Small intestine (tissue), 7 donors: ENCODE measurements around the gene CELF2. TPM values are rescaled to one million over a fixed set of nuclear protein-coding genes. Genes with fewer than 3 reads are reported as not detected.

ENCODE experiments used
- DNase-seq, 2 donors: peaks; one replicate each; pipeline versions ENCODE4 v3.0.0 to v3.0.0-alpha.2; 2013
- FAIRE-seq: peaks from 2 replicates; lab custom pipeline; 2012; peaks lifted over from hg19 to GRCh38; lab: Jason Lieb, UNC
- H3K27ac ChIP-seq, 3 donors: one replicate each; pipeline ENCODE4 v1.5.1; 2013; ENCODE audit warnings: low read length in 2 of 3, mild to moderate bottlenecking in 2 of 3, control low read depth in 1 of 3, inconsistent platforms in 1 of 3, low read depth in 1 of 3, moderate library complexity in 1 of 3
- H3K27me3 ChIP-seq, 3 donors: one replicate each; pipeline ENCODE4 v1.6.1; 2013; ENCODE audit warnings: low read length in 3 of 3, inconsistent platforms in 1 of 3; ENCODE audit not compliant: control insufficient read depth in 3 of 3, insufficient read depth in 3 of 3
- H3K36me3 ChIP-seq, 3 donors: one replicate each; pipeline ENCODE4 v1.6.1; 2013; ENCODE audit warnings: low read length in 3 of 3, inconsistent platforms in 1 of 3, low read depth in 1 of 3, mild to moderate bottlenecking in 1 of 3, moderate library complexity in 1 of 3; ENCODE audit not compliant: control insufficient read depth in 3 of 3, insufficient read depth in 2 of 3
- H3K4me1 ChIP-seq, 3 donors: one replicate each; pipeline ENCODE4 v1.6.1; 2013; ENCODE audit warnings: low read length in 2 of 3, inconsistent platforms in 1 of 3, low read depth in 1 of 3, mild to moderate bottlenecking in 1 of 3, moderate library complexity in 1 of 3; ENCODE audit not compliant: control insufficient read depth in 3 of 3, insufficient read depth in 2 of 3
- H3K4me3 ChIP-seq, 3 donors: one replicate each; pipeline ENCODE4 v1.5.1; 2013; ENCODE audit warnings: low read length in 3 of 3, control low read depth in 1 of 3, inconsistent platforms in 1 of 3, low read depth in 1 of 3, mild to moderate bottlenecking in 1 of 3, moderate library complexity in 1 of 3
- H3K9me3 ChIP-seq, 2 donors: one replicate each; pipeline ENCODE4 v1.6.1; 2013; ENCODE audit warnings: low read depth in 1 of 2, low read length in 1 of 2; ENCODE audit not compliant: control insufficient read depth in 2 of 2, insufficient read depth in 1 of 2
- WGBS, 3 donors: extraction: QIAGEN DNeasy Blood & Tissue Kit; methylation state at CpG; one replicate each; pipeline ENCODE4 v1.1.7; 2013; 5-methylcytosine and 5-hydroxymethylcytosine counted together
- polyA plus RNA-seq, 4 donors: library from polyadenylated mRNA; stranded (reverse) in 3 of 4; unstranded in 1 of 4; fragments of 200-250 nt in 3 of 4; fragments of 120-200 nt in 1 of 4; gene quantifications; one replicate each; pipeline versions ENCODE4 v1.2.1 to v1.2.3, GENCODE V29; 2013
- donor health status: healthy with polysubstance abuse.
- donor health status: control.
- donor health status: control.
- donor health status: Bipolar disorder and iron deficiency.
- donor health status: healthy.

The CELF2 gene
- polyA plus RNA-seq, 4 donors: 1.8 to 11.6 (median 6.1) TPM

DNA sequence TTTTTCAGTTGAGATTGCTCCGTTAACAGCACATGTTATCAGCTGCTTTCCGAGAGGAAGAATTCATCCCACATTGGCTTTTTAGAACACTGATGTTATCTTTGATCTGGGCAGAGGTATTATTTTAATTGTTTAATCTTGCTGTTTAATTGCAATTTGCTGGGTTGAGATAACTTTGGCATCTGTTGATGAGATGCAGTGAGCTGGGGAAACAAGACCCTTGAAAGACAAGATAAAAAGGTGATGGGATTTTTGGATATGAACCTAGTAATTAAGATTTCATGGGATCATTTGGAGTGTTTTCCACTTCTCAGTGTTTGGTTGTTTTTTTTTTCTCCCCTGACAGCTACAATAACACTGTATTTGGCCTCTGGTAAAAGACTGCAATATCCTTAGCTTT lies 4.5 kb downstream of the CELF2 start:
- 58 to 73% (median 72%) methylated on average over 2 of the region's 2 CpGs for WGBS, 3 donors
- DNase-seq (no peak), FAIRE-seq (no peak)
- H3K36me3 ChIP-seq: no peaks in the 10 kb centered on the region
- no peaks in the 10 kb centered on the region for H3K4me1 ChIP-seq
- no peak overlapping the region for H3K27ac ChIP-seq
- peaks cover 0 to 27% (median 5%) of the 10 kb centered on the region in 3 donors for H3K27me3 ChIP-seq
- no peaks in the 10 kb centered on the region for H3K9me3 ChIP-seq
- H3K4me3 ChIP-seq: no peak overlapping the region

DNA sequence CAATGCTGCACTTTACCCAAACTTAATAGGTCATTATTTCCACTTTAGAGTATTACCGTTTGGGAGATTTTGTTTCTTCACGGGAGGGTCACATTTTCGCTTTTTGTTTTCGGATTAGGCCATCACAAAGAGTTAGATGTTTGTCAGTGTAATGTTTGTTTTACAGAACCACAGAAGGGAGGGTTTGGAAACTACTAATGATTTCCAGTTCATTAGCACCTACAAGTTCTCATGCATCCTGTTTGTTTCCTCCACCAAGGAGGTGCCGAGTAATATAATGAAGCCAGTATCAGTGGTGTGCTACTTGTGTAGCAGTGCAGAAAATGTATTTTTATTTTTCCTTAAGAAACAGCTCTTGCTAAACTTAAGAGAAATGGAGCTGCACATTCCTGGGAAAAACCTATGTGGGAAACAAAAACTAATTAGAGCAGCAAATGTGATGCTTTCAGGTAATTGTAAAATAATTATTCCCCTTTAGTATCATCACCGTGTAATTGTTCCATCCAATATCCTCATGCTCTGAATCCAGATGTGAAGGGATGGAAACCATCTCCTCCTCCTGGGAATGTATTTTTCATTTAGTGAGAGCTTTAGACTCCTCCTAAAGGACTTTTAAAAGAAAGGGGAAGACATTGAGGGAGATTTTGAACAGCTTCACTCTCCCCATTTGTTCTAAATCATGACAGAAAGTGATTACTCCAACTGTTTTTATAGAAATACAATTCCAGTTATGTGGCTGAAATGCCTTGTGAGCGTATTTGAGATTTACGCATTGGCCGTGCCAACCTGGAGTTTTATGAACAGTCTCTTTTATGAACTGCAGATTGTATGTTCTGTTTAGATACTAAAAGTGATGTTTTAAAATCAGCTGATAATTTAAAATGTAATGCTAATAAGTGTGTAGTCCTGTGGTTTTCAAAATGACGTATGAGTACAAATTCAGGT lies 5.6 kb downstream of the CELF2 start:
- Histone ChIP-seq H3K4me3 (no peak overlapping the region), H3K27me3 (peaks cover 0 to 22% (median 2%) of the 10 kb centered on the region in 3 donors), H3K36me3 (no peaks in the 10 kb centered on the region), H3K4me1 (no peaks in the 10 kb centered on the region), H3K27ac (no peak overlapping the region), H3K9me3 (no peaks in the 10 kb centered on the region)
- no peak for FAIRE-seq
- 80 to 92% (median 86%) methylated on average over 10 of the region's 10 CpGs for WGBS, 3 donors
- no peak for DNase-seq

DNA sequence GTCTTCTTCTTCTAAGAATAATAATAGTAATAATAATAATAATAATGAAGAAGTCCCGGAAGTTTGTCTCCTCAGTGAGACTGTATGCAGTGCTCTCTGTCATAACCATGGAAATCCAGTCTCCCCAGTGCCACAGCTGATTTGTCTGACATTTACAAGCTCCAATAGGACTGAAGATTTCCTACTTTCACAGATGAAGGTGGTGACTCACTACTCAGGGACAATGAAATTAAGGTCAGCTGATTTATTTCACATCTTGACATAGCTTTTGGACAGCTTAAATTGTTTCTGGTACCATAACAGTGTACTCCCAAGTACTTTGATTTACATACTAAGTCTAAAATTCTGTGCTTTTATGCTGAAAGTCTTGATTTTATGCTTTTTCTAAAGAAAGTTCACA lies 6.9 kb downstream of the CELF2 start:
- no peak overlapping the region for H3K27ac ChIP-seq
- H3K27me3 ChIP-seq: peaks cover 0 to 12% (median 2%) of the 10 kb centered on the region in 3 donors
- 89 to 98% (median 94%) methylated on average over 1 of the region's 1 CpG for WGBS, 3 donors
- no peaks in the 10 kb centered on the region for H3K9me3 ChIP-seq
- H3K4me3 ChIP-seq: no peak overlapping the region
- DNase-seq: no peak
- H3K36me3 ChIP-seq: no peaks in the 10 kb centered on the region
- no peak for FAIRE-seq
- H3K4me1 ChIP-seq: no peaks in the 10 kb centered on the region

DNA sequence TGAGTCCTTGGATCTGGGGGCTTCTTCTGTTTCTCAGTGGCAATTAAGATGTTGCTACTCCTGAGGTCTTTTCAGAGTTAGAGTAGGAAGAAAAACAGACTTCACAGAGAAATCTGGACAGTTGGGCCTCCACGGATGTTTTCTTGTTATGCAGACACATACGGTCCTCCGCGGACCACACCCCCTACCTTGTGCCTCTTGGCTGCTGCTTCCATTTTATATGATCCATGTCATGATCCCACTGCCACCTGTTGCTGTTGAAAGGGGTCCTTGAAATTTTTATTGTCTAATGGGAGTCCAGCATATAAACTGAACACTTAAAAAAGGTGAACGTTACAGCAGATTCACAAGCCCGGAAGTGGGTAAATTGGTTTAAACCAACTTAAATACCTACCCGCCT lies 8.3 kb downstream of the CELF2 start:
- no peak overlapping the region for H3K27ac ChIP-seq
- H3K4me3 ChIP-seq: no peak overlapping the region
- H3K27me3 ChIP-seq: peaks cover 0 to 3% (median 0%) of the 10 kb centered on the region in 3 donors
- H3K4me1 ChIP-seq: no peaks in the 10 kb centered on the region
- DNase-seq (no peak), FAIRE-seq (no peak)
- no peaks in the 10 kb centered on the region for H3K9me3 ChIP-seq
- WGBS, 3 donors: 81 to 90% (median 81%) methylated on average over 7 of the region's 7 CpGs
- H3K36me3 ChIP-seq: no peaks in the 10 kb centered on the region

DNA sequence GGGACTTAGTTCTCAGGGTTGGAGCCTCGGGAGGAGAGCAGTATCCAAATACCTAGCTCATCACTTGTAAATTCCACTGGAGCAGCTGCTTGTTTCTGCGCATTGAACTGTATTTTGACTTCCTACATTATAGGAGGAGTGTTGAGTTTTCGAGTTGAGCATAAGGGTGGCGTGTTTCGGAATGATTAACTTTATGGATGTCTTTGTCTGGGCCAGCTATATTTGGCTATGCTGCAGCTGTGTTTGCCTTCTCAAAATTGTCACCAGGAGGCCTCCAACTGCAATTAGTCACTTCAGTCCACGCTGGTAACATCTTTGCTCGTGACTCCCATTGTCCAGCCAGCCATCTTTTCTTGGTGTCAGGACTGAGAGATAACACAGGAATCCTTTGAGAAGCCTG lies 9.1 kb downstream of the CELF2 start:
- Histone ChIP-seq H3K4me1 (no peaks in the 10 kb centered on the region), H3K27me3 (no peaks in the 10 kb centered on the region), H3K9me3 (no peaks in the 10 kb centered on the region), H3K4me3 (no peak overlapping the region), H3K27ac (no peak overlapping the region), H3K36me3 (no peaks in the 10 kb centered on the region)
- no peak for FAIRE-seq
- DNase-seq: no peak
- 87 to 91% (median 89%) methylated on average over 7 of the region's 7 CpGs for WGBS, 3 donors

DNA sequence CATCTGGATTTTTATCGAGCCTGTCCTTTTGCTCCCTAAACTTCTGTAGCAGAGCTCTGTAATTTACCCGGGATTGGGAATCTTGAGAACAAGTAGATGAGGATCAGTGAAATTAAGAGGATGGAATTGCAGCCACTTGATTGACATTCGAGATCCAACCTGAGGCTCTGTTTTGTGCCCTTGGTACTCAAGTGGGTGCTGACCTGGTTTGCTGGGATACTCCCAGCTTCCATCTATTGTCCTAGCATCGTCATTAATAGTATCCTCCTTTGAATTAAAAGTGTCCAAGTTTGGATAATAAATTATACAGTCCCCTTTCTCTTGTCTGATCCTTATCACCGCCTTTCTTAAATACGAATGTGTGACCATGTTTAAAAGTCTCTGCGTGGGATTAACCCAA lies 17.1 kb downstream of the CELF2 start:
- Histone ChIP-seq H3K9me3 (no peaks in the 10 kb centered on the region), H3K27me3 (no peaks in the 10 kb centered on the region), H3K36me3 (no peaks in the 10 kb centered on the region), H3K4me1 (peaks cover 0 to 2% (median 0%) of the 10 kb centered on the region in 3 donors), H3K27ac (no peak overlapping the region), H3K4me3 (no peak overlapping the region)
- 78 to 88% (median 88%) methylated on average over 7 of the region's 7 CpGs for WGBS, 3 donors
- DNase-seq: no peak
- FAIRE-seq: no peak

DNA sequence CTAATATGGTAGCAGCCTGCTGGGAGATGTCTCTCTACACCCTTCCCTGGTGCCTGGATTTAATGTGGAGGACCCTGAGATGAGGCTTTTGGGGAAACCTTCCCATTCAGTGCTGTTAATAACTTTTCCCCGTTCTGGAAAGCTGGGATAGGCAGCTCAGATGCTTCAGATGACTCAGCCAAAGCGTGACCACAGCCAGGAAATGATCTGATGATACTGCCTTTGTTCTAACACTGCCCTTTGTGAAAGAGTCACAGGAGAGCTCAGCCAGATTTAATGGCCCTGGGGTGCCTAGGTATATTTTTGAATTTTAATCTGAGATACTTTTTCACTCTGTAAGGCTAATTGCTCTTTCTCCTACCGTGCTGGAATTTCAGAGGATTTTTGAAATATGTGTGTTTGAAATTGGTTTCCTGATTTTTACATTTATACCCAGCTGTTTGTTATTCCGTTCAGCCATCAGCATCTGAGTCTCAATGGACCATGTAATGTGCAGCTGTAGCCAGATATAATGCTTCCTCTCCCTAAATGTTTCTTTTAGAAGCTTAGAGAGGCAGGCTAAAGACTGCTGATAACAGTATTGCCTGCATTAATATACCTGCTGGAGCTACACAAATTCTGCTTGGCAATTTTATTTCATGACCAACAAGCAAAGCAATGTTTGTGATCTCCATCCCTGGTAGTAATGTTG lies 17.8 kb downstream of the CELF2 start:
- no peaks in the 10 kb centered on the region for H3K9me3 ChIP-seq
- H3K27me3 ChIP-seq: no peaks in the 10 kb centered on the region
- WGBS, 3 donors: 40 to 46% (median 41%) methylated on average over 4 of the region's 4 CpGs
- H3K4me1 ChIP-seq: peaks cover 0 to 2% (median 0%) of the 10 kb centered on the region in 3 donors
- H3K4me3 ChIP-seq: no peak overlapping the region
- H3K36me3 ChIP-seq: no peaks in the 10 kb centered on the region
- H3K27ac ChIP-seq: no peak overlapping the region
- FAIRE-seq (no peak), DNase-seq (peak in 1 of 2 donors; percentile 29)

DNA sequence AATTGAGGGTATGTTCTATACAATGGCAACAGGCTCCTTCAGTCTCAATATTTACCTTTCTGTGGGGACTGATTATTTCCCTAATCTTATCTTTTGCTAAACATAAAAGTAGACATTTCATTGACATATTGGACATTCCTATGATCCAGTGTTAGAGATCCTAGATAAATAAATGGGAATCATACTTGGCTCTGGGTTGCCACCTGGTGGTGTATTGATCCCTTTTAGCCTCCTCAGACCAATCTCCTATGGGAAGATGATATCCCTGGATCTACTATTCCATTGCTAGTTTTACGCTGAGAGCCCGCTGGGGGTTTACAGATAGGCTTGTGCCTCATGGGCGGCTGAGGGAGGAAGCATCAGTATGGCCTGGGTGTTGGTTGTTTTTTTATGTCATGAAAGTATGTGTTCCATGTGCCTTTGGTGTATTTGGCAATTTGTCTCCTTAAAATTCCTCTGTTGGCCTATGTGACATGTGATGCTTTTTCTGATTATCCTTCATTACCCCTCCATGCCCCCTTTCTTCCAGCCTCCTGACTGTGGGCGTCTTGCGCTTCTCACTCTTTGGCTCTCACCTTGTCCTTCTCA lies 18.8 kb downstream of the CELF2 start:
- Histone ChIP-seq H3K4me3 (no peak overlapping the region), H3K27me3 (no peaks in the 10 kb centered on the region), H3K27ac (no peak overlapping the region), H3K4me1 (peaks cover 0 to 2% (median 0%) of the 10 kb centered on the region in 3 donors), H3K9me3 (no peaks in the 10 kb centered on the region), H3K36me3 (no peaks in the 10 kb centered on the region)
- WGBS, 3 donors: 50 to 81% (median 60%) methylated on average over 5 of the region's 5 CpGs
- DNase-seq (peak; percentile 59 to 71), FAIRE-seq (no peak)
